Activated CD4-positive, alpha-beta T cell treated with anti-CD3 and anti-CD28 coated beads, Interleukin-10, Interleukin-2, amounts not matched to agents 100 ng/mL and 50 ng/mL, durations not matched to agents 16 hours and 8 hours (primary cell): ENCODE results near the gene TNIP3.

Experiments
- DNase-seq: peaks from one replicate; pipeline ENCODE4 v3.0.0-alpha.2; 2020

The TNIP3 gene

GRCh38 chr4:121138039-121138825 lies 25.9 kb downstream of the TNIP3 start:
- DNase-seq = peak; percentile 60

GRCh38 chr4:121130326-121130660 lies 33.8 kb downstream of the TNIP3 start:
- no peak for DNase-seq

DNA sequence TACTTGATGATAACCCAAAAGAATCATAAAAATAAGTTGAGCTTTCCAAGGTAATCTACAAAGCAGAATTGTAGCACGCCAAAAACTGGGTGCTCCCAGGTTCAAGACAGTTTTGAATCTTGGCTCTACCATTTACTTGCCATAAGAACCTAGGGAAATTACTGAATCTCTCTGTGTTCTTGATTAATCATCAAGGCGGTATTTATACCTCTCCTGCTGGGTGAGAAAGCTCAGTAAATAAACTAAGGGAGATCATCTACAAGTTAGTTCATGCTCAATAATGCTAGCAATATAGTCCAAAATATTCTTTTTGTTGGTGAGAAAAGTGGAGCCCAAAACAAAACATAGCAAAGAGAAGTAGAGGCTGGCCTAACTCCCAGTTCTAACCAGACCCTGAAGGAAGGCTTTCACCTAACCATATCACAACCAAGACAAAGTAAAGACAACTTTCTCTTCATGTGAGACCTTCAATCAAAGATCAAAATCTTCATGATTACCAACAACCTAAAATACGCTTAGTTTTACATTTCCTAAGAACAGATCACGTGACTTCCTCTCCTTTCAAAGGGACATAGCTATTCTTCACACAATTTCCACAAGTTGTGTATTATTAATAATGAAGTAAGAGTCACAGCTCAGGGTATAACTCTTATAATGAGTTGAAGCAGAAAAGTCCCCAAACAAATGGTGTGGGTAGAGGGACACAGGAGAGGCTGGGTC lies 34.4 kb downstream of the TNIP3 start:
- no peak for DNase-seq

DNA sequence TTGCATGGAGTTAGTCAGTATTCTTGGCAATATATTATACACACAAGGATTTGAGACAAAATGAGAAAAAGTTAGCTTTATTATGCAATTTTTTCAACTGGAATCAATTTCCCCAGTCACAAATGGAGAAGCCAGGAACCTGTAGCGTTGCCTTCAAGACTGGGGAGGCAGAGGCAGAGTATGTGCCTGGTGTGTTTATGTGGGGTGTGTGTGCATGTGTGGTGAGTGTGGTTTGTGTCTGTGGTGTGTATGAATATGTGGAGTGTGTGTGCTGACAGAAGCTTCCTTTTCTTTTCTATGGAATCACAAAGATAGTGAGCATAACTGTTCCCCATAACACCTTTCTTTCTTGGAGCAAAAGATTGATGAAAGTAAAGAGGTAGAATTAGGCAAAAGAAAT lies 37.0 kb downstream of the TNIP3 start:
- DNase-seq = no peak

DNA sequence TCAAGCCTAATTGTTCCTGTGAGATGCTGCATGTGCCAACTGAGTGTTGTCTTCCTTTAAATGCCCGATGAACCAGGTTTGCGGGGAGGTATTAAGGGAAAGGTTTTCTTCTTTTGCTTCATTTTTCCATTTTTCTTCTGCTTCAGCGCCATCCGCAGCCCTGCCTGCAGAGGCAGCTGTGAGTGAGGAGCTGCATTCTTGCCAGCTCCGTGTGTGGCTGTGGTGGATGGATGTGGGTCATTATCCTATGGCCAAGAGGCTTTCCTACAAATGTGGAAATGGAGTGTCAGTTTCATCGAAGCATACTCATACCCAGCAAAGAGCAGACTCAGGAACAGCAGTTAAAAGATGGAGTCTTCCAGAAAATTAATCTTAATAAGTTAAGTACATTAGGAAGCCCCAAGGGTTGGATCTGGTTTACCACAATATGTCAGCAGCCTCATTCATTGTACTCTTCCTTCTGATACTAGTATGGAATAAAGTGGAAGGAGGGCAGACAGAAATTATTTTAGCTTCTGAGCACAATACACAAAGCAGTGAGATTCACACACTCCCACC lies 37.6 kb downstream of the TNIP3 start:
- DNase-seq = no peak

- DNase-seq = no peak
Measured at GRCh38 chr4:121125498-121125885, 38.6 kb downstream of the TNIP3 start.

DNA sequence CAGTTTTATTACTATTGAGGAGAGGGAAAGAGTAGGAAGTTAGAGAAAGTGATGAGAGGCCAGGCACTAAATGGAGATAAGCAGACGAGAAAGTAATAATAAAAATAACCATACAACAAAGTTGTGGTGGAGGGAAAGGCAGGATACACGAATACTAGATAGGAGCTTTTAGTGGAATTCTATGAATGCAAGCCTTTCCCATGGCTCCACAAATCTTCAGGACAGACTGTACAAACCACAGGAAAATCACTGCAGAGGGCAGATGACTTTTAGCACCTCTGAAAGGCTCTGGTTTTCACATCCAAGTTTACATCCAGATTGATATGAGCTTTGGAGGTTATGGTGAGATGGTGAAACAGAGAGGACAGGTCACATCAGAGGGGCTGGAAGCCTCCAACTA lies 41.5 kb downstream of the TNIP3 start:
- no peak for DNase-seq

- DNase-seq = no peak
Measured at GRCh38 chr4:121119715-121120114, 44.4 kb downstream of the TNIP3 start.

DNA sequence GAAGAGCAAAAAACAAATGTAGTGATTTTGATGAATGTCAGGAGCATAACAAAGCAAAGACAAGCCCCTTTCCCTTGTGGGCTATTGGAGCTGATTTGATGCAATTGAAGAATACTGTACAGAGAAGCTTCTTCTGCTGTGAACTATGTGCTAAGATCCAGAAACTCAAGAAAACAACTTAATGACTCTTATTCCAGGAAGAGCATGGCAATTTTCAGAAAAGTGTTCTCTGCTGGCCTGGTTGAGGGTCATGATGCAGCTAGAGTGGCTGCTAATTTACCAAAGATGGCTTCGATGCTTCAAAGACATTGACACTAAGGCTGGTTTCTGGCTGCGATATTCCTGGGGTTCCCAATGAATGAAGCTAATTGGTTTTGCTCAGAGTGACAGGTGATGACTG lies 45.8 kb downstream of the TNIP3 start:
- peak; percentile 31 for DNase-seq

DNA sequence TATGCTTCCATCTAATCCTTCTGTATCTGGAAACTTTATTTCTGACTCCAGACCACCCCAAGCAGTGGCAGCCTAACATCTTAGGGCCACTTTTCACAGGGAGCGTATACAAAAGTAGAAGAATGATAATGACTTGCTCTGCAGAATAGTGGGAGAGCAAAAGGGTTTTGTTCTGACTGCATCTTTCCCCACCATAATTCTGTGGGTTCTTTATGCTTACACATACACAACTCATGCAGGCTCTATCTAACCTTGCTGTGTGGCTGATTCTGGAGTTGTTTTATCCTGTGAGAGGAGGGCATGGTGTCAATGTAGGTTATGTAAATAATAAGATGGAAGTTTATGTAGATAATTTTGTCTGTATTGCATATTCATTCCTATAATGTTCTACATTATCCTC lies 49.4 kb downstream of the TNIP3 start:
- DNase-seq = peak; percentile 84

GRCh38 chr4:121112530-121112929 lies 51.6 kb downstream of the TNIP3 start:
- DNase-seq = no peak

DNA sequence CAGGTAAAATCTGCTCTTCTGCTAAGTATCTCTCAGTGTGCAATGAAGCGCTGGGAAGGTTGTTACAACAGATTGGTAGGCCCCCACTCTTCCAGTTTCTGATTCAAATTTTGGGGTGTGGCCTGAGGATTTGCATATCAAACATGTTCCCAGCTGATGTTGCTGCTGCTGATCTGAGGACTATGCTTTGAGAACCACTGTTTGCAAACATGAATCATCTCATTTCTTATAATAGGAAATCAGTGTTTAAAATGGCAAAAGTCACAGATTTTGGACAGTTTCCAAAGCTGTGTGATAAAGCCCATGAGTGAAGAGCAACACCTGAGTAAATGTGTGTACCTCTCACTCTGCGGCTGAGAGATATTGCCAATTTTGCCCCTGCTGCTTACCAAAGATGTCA lies 55.6 kb downstream of the TNIP3 start:
- no peak for DNase-seq

DNA sequence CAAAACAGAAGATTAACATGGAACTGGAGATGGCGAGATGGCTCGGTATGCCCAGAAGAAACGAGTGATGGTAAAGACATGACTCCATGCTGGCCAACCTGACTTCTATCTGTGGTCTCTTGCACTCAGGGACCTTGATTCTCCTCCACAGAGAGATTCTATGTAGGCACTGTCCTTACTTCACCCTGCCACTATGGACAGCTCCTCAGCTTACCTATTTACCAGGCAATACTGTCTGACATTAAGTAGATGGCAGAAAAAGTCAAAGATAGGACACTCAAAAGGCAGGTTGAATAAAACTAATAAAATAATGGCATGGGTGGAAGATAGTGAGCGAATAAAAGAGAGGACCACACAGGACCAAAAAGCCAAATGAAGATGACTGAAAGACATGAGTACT lies 56.6 kb downstream of the TNIP3 start:
- no peak for DNase-seq

GRCh38 chr4:121100093-121100775 lies 63.9 kb downstream of the TNIP3 start:
- no peak for DNase-seq

DNA sequence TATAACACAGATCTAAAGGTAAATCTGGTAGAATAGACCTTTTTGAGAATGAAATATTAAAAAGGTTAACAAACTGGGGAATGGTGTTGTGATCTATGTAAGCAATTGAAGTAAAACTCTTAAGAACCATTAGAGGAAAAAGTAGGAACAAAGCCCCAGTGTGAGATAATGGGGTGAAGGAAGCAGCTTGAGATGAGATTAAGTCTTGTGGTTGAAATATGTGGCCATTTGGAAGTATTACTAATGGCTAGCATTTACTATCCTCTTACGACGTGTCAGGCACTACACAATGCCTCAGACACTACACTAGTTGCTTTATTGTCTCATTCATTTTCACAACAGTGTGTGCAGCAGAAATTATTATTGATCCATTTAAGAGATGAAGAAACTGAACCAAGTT lies 65.9 kb downstream of the TNIP3 start:
- no peak for DNase-seq

DNA sequence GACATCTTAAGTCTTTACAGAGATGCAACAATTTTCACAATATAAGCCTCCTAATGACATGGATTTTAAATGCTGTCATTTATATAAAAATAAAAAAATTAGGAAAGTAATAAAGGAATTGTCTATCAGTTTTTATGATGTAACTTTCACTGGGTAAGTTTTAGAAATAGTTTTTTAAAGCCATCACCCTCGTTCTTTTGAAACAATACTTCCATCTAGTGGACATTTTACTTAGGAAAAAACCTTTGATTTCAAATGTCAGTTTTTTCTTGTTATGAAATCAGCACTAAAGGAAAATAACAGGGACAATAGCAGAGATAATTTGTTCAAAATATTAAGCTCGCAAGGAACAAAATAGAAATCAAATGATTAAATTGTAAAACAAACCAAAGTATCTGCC lies 67.5 kb downstream of the TNIP3 start:
- DNase-seq = peak; percentile 28

DNA sequence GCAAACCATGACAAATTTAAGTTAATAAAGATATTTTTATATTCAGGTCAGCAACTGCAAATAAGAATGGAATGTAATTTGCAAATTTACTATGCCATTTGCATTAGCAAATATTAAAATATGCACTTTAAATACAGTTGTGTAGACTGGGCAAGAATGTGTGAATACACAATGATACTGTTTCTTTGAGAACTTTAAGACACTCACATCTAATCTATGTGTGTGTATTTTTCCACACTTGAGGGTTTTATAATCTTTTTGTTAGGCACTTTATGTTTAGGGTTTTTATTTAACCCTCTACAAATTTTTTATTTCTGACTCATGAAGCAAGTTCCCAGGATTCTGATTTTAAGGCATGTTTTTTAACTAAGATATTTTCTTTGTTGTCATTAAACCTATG lies 67.9 kb downstream of the TNIP3 start:
- no peak for DNase-seq

GRCh38 chr4:121094297-121094966 lies 69.7 kb downstream of the TNIP3 start:
- DNase-seq = no peak

DNA sequence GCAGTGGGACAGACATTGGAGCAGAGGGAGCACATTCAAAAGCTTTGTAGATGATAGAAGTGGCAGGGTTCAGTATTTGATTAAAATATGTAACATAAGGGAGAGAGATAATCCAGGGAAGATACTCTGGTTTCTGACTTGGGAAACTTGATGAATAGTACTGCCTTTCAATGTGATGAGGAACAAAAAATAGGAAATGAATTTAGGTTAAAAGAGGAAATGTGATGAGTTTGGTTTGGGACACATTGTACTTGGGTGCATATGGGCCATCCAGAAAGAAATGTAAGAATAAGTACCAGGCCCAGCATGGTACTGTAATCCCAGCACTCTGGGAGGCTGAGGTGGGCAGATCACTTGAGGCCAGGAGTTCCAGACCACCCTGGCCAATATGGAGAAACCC lies 70.9 kb downstream of the TNIP3 start:
- no peak for DNase-seq

DNA sequence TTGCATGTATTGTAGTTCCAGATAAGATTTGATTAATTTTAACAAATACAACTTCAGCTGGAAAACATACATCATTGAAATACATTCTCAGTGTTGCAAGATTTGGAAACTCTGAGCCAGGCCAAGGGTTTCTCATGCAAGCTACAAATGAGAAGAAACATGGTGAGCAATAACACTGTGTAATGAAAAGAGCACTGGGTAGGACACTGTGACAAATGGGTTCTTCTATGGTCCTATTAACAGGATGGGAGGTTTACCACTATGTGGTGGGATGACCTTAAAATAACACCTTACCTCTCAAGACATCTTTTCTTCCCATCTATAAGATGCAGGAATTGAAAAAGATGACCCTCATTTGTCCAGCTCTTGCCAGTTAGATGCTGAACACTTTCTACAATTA lies 72.2 kb downstream of the TNIP3 start:
- no peak for DNase-seq

DNA sequence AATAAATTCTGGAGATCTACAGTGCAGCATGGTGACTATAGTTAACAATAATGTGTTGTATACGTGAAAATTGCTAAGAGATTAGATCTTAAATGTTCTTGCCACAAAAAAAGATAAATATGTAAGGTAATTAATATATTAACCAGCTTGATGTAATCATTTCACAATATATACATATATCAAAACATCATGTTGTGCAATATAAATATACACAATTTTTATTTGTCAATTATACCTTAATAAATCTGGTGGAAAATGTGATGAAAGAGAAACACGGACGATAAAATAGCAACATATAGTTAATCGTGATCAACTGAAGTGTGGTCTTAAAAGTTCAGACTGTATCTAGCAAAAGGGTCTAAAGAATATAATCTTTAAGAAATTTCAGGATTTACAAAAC lies 75.3 kb downstream of the TNIP3 start:
- DNase-seq = no peak
